Measurements from ENCODE around the gene SYNE1. TPM values are rescaled to one million over a fixed set of nuclear protein-coding genes. Genes with fewer than 3 reads are reported as not detected.

Gene SYNE1
- total RNA-seq, 6 donors from 2014 or later = 160 to 859 (median 490) TPM

DNA sequence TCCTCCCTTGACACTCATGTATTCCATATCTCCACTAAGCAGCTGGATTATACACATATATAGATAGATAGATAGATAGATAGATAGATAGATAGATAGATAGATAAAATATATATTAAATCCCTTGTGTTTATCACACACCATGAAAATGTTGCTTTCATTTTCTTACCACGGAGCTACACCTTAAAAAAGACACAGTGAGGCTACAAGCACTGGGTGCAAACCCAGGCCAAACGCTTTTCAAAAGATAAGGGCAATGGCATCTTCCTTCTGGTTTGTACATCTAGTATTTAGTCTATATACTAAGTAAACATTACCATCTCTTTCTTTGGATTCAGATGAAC lies 452.6 kb downstream of the SYNE1 start:
- TF ChIP-seq EP300 (IDR thresholded peaks at IDR 0.05) (no peak), POLR2AphosphoS5 (IDR thresholded peaks at IDR 0.05) (no peak), POLR2A (IDR thresholded peaks at IDR 0.05) (no peak), CTCF (IDR thresholded peaks at IDR 0.05) (no peak)
- H3K27ac ChIP-seq = peak overlapping the region; percentile 32 to 57 (median 46)
- 69 to 76% methylated on average over 2 of the region's 2 CpGs for WGBS, 2 donors
- no peak overlapping the region for H3K4me3 ChIP-seq
- H3K4me1 ChIP-seq = peaks cover 0 to 6% (median 0%) of the 10 kb centered on the region in 4 donors
- H3K27me3 ChIP-seq = no peaks in the 10 kb centered on the region
- H3K36me3 ChIP-seq = peaks cover 0 to 46% (median 20%) of the 10 kb centered on the region in 4 donors
- DNase-seq (no peak), ATAC-seq (ENCODE audit: low FRiP score in 2 of 2) (no peak)
- no peaks in the 10 kb centered on the region for H3K9me3 ChIP-seq

GRCh38 chr6:152180601-152181000 lies 456.6 kb downstream of the SYNE1 start:
- H3K9me3 ChIP-seq = no peaks in the 10 kb centered on the region
- H3K4me1 ChIP-seq = peaks cover 0 to 6% (median 0%) of the 10 kb centered on the region in 4 donors
- H3K27me3 ChIP-seq = no peaks in the 10 kb centered on the region
- TF ChIP-seq CTCF (IDR thresholded peaks at IDR 0.05) (no peak), POLR2AphosphoS5 (IDR thresholded peaks at IDR 0.05) (no peak), POLR2A (IDR thresholded peaks at IDR 0.05) (no peak), EP300 (IDR thresholded peaks at IDR 0.05) (no peak)
- H3K27ac ChIP-seq = no peak overlapping the region
- 97 to 98% methylated on average over 5 of the region's 5 CpGs for WGBS, 2 donors
- no peak overlapping the region for H3K4me3 ChIP-seq
- no peak for DNase-seq
- H3K36me3 ChIP-seq = peaks cover 3 to 47% (median 15%) of the 10 kb centered on the region in 4 donors
- no peak for ATAC-seq (ENCODE audit: low FRiP score in 2 of 2)

GRCh38 chr6:152176268-152176667 lies 460.9 kb downstream of the SYNE1 start:
- 78 to 79% methylated on average over 4 of the region's 4 CpGs for WGBS, 2 donors
- H3K4me3 ChIP-seq = no peak overlapping the region
- DNase-seq = no peak
- no peak overlapping the region for H3K27ac ChIP-seq
- no peak for ATAC-seq (ENCODE audit: low FRiP score in 2 of 2)
- TF ChIP-seq CTCF (IDR thresholded peaks at IDR 0.05) (no peak), POLR2A (IDR thresholded peaks at IDR 0.05) (no peak), POLR2AphosphoS5 (IDR thresholded peaks at IDR 0.05) (no peak), EP300 (IDR thresholded peaks at IDR 0.05) (no peak)
- H3K36me3 ChIP-seq = peaks cover 3 to 76% (median 29%) of the 10 kb centered on the region in 4 donors
- H3K9me3 ChIP-seq = no peaks in the 10 kb centered on the region
- H3K4me1 ChIP-seq = no peaks in the 10 kb centered on the region
- H3K27me3 ChIP-seq = no peaks in the 10 kb centered on the region

GRCh38 chr6:152173957-152174356 lies 463.2 kb downstream of the SYNE1 start:
- Histone ChIP-seq H3K9me3 (no peaks in the 10 kb centered on the region), H3K27ac (no peak overlapping the region), H3K36me3 (peaks cover 3 to 62% (median 21%) of the 10 kb centered on the region in 4 donors), H3K27me3 (no peaks in the 10 kb centered on the region), H3K4me3 (no peak overlapping the region), H3K4me1 (no peaks in the 10 kb centered on the region)
- no peak for DNase-seq
- TF ChIP-seq CTCF (IDR thresholded peaks at IDR 0.05) (no peak), POLR2AphosphoS5 (IDR thresholded peaks at IDR 0.05) (no peak), EP300 (IDR thresholded peaks at IDR 0.05) (no peak), POLR2A (IDR thresholded peaks at IDR 0.05) (no peak)
- no peak for ATAC-seq (ENCODE audit: low FRiP score in 2 of 2)
- WGBS, 2 donors = 71 to 92% methylated on average over 2 of the region's 2 CpGs

DNA sequence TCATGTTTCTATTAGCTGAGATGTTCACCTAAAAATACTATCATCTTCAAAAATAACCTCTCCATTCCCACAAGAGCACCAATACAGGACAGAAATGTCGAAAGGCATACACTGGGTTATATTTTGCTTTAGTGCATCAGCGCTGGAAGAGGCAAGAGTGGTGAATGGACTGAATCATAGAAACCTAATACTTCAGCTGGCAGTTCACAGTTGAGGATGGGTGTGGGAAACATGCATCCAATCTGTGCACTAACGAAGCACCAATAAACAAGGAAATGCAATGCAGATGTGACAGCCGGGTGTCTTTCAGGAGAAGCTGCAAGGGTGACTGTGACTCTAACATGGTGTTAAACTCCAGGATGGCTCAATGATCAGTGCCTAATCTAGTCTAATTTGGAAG lies 463.8 kb downstream of the SYNE1 start:
- Histone ChIP-seq H3K36me3 (peaks cover 3 to 55% (median 21%) of the 10 kb centered on the region in 4 donors), H3K27ac (no peak overlapping the region), H3K9me3 (no peaks in the 10 kb centered on the region), H3K27me3 (no peaks in the 10 kb centered on the region), H3K4me1 (no peaks in the 10 kb centered on the region), H3K4me3 (no peak overlapping the region)
- whole genome bisulfite sequencing, 2 donors = 84% methylated on average over 4 of the region's 4 CpGs
- ATAC-seq (ENCODE audit: low FRiP score in 2 of 2) (no peak), DNase-seq (no peak)
- TF ChIP-seq CTCF (IDR thresholded peaks at IDR 0.05) (no peak), POLR2A (IDR thresholded peaks at IDR 0.05) (no peak), EP300 (IDR thresholded peaks at IDR 0.05) (no peak), POLR2AphosphoS5 (IDR thresholded peaks at IDR 0.05) (no peak)

Measured in upper lobe of left lung (tissue), 6 donors.